WTC11 (cell line): ENCODE results near the gene SNTA1.

Experiments used
- MYBL2 ChIP-seq: sonication (generic); formaldehyde crosslinking; IDR thresholded peaks from 2 replicates; pipeline ENCODE4 v1.8.1; 2023; ENCODE audit warnings: mild to moderate bottlenecking, moderate library complexity, missing genetic modification reagents
- NR3C1 ChIP-seq: sonication (generic); formaldehyde crosslinking; conservative IDR thresholded peaks from 2 replicates; pipeline ENCODE4 v1.8.1; 2023; ENCODE audit warnings: low read depth, mild to moderate bottlenecking, missing genetic modification reagents
- SMAD3 ChIP-seq: sonication (generic); formaldehyde crosslinking; IDR thresholded peaks from 2 replicates; pipeline ENCODE4 v1.8.0; 2022; ENCODE audit warnings: missing genetic modification reagents, mild to moderate bottlenecking, borderline replicate concordance
- TEAD4 ChIP-seq: sonication (generic); formaldehyde crosslinking; IDR thresholded peaks from 2 replicates; pipeline ENCODE4 v1.8.0; 2022; ENCODE audit warnings: mild to moderate bottlenecking, missing genetic modification reagents
- ZNF121 ChIP-seq: sonication (generic); formaldehyde crosslinking; IDR thresholded peaks from 2 replicates; pipeline ENCODE4 v1.8.0; 2023; ENCODE audit warnings: missing genetic modification reagents
- ZNF416 ChIP-seq: fragments of 250-450 bp; sonication (Bioruptor Pico); IDR thresholded peaks from 2 replicates; pipeline ENCODE4 v1.9.0; 2021; ENCODE audit warnings: mild to moderate bottlenecking, inconsistent platforms
- TF ChIP-seq, protein P1 (sequence below): fragments of 200-600 bp; IDR thresholded peaks from 2 replicates; pipeline ENCODE4 v1.8.0; 2022; ENCODE audit warnings: antibody characterized with exemption
- TF ChIP-seq, protein P2 (sequence below): fragments of 250-450 bp; sonication (Bioruptor Pico); conservative IDR thresholded peaks from 2 replicates; pipeline ENCODE4 v1.9.0; 2021; ENCODE audit warnings: mild to moderate bottlenecking
- TF ChIP-seq, protein P3 (sequence below): sonication (generic); formaldehyde crosslinking; conservative IDR thresholded peaks from 2 replicates; pipeline ENCODE4 v1.8.1; 2023; ENCODE audit warnings: mild to moderate bottlenecking, low read depth, missing genetic modification reagents, moderate library complexity

DNA sequence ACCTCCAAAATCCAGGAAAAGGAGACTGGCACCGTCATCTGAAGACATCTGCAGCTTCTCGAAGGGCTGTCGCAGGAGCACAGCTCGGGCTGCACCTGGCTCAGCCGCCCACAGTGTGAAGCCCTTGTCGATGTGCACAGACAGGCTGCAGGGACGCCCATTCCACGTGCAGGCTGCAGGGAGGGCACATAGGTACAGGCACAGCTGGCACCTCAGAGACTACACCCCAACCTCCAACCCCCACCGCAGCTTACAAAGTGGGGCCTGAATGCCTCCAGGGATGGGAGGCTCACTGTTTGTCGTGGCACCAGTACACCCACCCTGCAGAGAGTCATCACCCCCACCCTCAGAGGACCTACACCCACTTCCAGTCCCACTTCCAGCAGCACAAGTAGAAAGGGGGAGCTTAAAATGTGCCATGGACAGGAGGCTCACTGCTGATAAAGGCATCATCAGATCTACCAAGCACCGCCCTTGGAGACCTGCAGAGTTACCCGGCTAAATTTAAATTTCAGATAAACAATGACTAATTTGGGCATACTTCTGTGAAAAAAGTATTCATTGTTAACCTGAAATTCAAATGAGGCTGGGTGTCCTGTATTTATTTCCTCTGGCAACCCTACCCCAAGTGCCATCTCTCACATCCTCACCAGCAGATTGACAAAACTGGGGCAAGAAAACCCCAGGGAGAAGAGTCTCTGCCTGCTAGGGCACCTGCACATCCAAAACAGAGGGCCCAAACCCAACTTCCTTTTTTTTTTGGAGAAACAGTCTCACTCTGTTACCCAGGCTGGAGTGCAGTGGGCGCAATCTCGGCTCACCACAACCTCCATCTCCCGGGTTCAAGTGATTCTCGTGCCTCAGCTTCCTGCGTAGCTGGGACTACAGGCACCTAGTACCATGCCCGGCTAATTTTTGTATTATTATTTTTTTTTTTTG lies 34.6 kb downstream of the SNTA1 start:
- TF ChIP-seq, protein P1, sequence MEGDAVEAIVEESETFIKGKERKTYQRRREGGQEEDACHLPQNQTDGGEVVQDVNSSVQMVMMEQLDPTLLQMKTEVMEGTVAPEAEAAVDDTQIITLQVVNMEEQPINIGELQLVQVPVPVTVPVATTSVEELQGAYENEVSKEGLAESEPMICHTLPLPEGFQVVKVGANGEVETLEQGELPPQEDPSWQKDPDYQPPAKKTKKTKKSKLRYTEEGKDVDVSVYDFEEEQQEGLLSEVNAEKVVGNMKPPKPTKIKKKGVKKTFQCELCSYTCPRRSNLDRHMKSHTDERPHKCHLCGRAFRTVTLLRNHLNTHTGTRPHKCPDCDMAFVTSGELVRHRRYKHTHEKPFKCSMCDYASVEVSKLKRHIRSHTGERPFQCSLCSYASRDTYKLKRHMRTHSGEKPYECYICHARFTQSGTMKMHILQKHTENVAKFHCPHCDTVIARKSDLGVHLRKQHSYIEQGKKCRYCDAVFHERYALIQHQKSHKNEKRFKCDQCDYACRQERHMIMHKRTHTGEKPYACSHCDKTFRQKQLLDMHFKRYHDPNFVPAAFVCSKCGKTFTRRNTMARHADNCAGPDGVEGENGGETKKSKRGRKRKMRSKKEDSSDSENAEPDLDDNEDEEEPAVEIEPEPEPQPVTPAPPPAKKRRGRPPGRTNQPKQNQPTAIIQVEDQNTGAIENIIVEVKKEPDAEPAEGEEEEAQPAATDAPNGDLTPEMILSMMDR: no peak
- no peak for TF ChIP-seq SMAD3
- no peak for TF ChIP-seq ZNF416 (CRISPR knock-in tag)
- TF ChIP-seq TEAD4: no peak
- no peak for TF ChIP-seq MYBL2 (CRISPR knock-in tag)
- TF ChIP-seq, protein P2, sequence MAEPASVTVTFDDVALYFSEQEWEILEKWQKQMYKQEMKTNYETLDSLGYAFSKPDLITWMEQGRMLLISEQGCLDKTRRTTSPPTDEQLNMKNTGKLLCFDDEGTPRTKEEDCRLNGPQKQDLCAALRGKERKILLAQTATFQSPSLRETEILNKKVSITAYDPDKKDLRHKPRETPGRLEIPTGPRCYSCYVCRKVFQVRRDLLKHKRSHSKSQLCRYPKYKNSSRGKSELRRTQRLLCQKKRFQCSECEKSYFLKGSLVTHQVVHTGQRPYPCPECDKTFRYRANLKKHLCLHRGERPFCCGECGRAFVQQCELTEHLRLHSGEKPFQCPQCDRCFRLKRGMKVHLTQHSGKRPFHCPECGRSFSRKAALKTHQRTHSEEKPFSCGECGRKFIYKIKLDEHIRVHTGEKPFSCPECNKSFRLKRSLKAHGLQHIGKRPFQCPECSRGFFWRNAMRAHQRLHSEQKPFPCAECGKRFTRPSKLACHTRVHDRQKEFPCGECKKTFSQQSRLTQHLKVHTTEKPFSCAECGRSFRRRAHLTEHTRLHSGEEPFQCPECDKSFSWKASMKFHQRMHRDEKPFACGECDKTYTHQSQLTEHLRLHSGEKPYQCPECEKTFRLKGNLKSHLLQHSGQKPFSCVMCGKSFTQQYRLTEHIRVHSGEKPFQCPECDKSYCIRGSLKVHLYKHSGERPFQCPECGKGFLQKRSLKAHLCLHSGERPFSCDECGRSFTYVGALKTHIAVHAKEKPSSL (CRISPR knock-in tag): no peak
- no peak for TF ChIP-seq ZNF121
- no peak for TF ChIP-seq NR3C1 (CRISPR knock-in tag)
- TF ChIP-seq, protein P3, sequence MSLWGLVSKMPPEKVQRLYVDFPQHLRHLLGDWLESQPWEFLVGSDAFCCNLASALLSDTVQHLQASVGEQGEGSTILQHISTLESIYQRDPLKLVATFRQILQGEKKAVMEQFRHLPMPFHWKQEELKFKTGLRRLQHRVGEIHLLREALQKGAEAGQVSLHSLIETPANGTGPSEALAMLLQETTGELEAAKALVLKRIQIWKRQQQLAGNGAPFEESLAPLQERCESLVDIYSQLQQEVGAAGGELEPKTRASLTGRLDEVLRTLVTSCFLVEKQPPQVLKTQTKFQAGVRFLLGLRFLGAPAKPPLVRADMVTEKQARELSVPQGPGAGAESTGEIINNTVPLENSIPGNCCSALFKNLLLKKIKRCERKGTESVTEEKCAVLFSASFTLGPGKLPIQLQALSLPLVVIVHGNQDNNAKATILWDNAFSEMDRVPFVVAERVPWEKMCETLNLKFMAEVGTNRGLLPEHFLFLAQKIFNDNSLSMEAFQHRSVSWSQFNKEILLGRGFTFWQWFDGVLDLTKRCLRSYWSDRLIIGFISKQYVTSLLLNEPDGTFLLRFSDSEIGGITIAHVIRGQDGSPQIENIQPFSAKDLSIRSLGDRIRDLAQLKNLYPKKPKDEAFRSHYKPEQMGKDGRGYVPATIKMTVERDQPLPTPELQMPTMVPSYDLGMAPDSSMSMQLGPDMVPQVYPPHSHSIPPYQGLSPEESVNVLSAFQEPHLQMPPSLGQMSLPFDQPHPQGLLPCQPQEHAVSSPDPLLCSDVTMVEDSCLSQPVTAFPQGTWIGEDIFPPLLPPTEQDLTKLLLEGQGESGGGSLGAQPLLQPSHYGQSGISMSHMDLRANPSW (CRISPR knock-in tag): no peak
